ENCODE results near the gene OGG1. TPM values are rescaled to one million over a fixed set of nuclear protein-coding genes. Genes with fewer than 3 reads are reported as not detected.

The OGG1 gene
- total and polyA plus RNA-seq, 10 of the 15 experiments (the other 5 are each of a cell fraction or from before 2014, with no cell fraction given) = 4.8 to 38.8 (median 27.2) TPM

GRCh38 chr3:9747267-9747666, 2.5 kb upstream of the OGG1 start (continued):
- TF ChIP-seq ZBTB11 (CRISPR knock-in tag; IDR thresholded peaks at IDR 0.05) (no peak), ASH2L (IDR thresholded peaks at IDR 0.05; ENCODE audit: borderline replicate concordance, low read depth) (no peak), MEF2B (IDR thresholded peaks at IDR 0.05; ENCODE audit: partially characterized antibody, poor library complexity, severe bottlenecking) (peak; percentile 62), IRF4 (IDR thresholded peaks at IDR 0.05; ENCODE audit: low read depth, low read length) (0 out of 2 replicates have a peak, but pooled peaks have one; percentile 35), HSF1 (IDR thresholded peaks at IDR 0.05; ENCODE audit: low read depth, low read length) (no peak), ZZZ3 (IDR thresholded peaks at IDR 0.05; ENCODE audit: control insufficient read depth, insufficient read length, low read depth) (no peak), FOXM1 (IDR thresholded peaks at IDR 0.05; ENCODE audit: low read depth, low read length) (no peak)

GRCh38 chr3:9748031-9748430, 1.7 kb upstream of the OGG1 start:
- Histone ChIP-seq H3K36me3 (ENCODE audit: control insufficient read depth in 2 of 2, insufficient read depth in 2 of 2, low read length in 1 of 2) (peaks cover 21 to 27% of the 10 kb centered on the region in 2 experiments), H4K20me1 (ENCODE audit: control insufficient read depth, insufficient read depth) (no peaks in the 10 kb centered on the region), H3K9me3 (replicated peaks; ENCODE audit: control insufficient read depth, insufficient read depth, low read length) (no peaks in the 10 kb centered on the region), H3K79me2 (ENCODE audit: control insufficient read depth, insufficient read depth, low read length) (peaks cover 15% of the 10 kb centered on the region), H3K4me2 (ENCODE audit: control insufficient read depth, insufficient read depth) (no peak overlapping the region), H3K27ac (ENCODE audit: control insufficient read depth, insufficient read depth) (no peak overlapping the region), H3K4me1 (ENCODE audit: control insufficient read depth, insufficient read depth, low read length) (peaks cover 21% of the 10 kb centered on the region), H3K4me3 (no peak overlapping the region), H2AFZ (ENCODE audit: control insufficient read depth, low read depth, low read length) (no peak overlapping the region), H3K27me3 (replicated peaks in 1 of 2; ENCODE audit: control insufficient read depth in 2 of 2, insufficient read depth in 2 of 2, low read length in 1 of 2) (no peaks in the 10 kb centered on the region), H3K9ac (ENCODE audit: control insufficient read depth, insufficient read depth, low read length) (no peak overlapping the region)
- intact Hi-C loops (cut with micrococcal nuclease; ENCODE audit: unreplicated experiment) (no loop called here), in situ Hi-C loops (cut with MboI) (no loop called here)
- DNase-seq (ENCODE audit: low read depth, low spot score) = no peak
- CTCF ChIA-PET = interaction anchor here (3.2 kb wide), 1 partner anchor 15 kb away, joined by 24 read pairs; the partner anchor contains the start of gene BRPF1
- WGBS (ENCODE audit: insufficient coverage, insufficient replicate concordance, low lambda C conversion rate, missing lambda C conversion rate) = 100% methylated on average over 2 of the region's 2 CpGs
- SMC1A ChIA-PET (ENCODE audit: uncharacterized antibody, unreplicated experiment) = interaction anchor here (2.6 kb wide), 1 partner anchor 16 kb away, joined by 16 read pairs; the partner anchor contains the start of gene BRPF1
- FAIRE-seq = no peak
- RAD21 ChIA-PET (ENCODE audit: unreplicated experiment) = no interaction called here
- no TSS peak for BruUV-seq (replicated peaks)
- POLR2A ChIA-PET = no interaction called here
- ATAC-seq = no peak
- TF ChIP-seq KAT2A (conservative IDR thresholded peaks at IDR 0.05; ENCODE audit: control insufficient read depth, low read depth, low read length) (no peak), NR2C2 (IDR thresholded peaks at IDR 0.05; ENCODE audit: borderline replicate concordance, control insufficient read depth, insufficient read length, low read depth) (no peak), HDGF (IDR thresholded peaks at IDR 0.05) (no peak), CUX1 (IDR thresholded peaks at IDR 0.05; ENCODE audit: insufficient replicate concordance, low read depth, low read length) (no peak), ZNF622 (IDR thresholded peaks at IDR 0.05) (no peak), RUNX3 (IDR thresholded peaks at IDR 0.05; ENCODE audit: low read length) (no peak)

Measured in GM12878 (cell line).